ENCODE results near the gene MAGED4B. TPM values are rescaled to one million over a fixed set of nuclear protein-coding genes. Genes with fewer than 3 reads are reported as not detected.
"Not testable (repeated sequence)": the region's sequence is repeated elsewhere in the genome, so short reads cannot be mapped to it uniquely, and the experiment has no call there.

The MAGED4B gene
- total RNA-seq: 19.6 TPM

GRCh38 chrX:52068666-52069640 lies at the start of gene MAGED4B:
Gene MAGED4B, minus strand, starts transcription at chrX:52069183. Its CDS starts 1,011 bp downstream, at chrX:52068172.
- H3K27ac ChIP-seq; H3K36me3 ChIP-seq; H3K4me1 ChIP-seq; DNase-seq (ENCODE audit: extremely low spot score in 2 of 2); intact Hi-C loops (cut with DNase I); H3K9me3 ChIP-seq; H3K27me3 ChIP-seq; H3K4me3 ChIP-seq: not testable (repeated sequence)

GRCh38 chrX:52118262-52118661 lies 49.3 kb upstream of the MAGED4B start:
- TF ChIP-seq POLR2AphosphoS5 (IDR thresholded peaks at IDR 0.05; ENCODE audit: insufficient read depth in 1 of 2, low read depth in 1 of 2) (no peak), CTCF (IDR thresholded peaks at IDR 0.05) (no peak), POLR2A (IDR thresholded peaks at IDR 0.05) (no peak)
- H3K4me1 ChIP-seq: no peaks in the 10 kb centered on the region
- intact Hi-C loops (cut with DNase I): no loop called here
- H3K9me3 ChIP-seq: no peaks in the 10 kb centered on the region
- H3K4me3 ChIP-seq: no peak overlapping the region
- H3K36me3 ChIP-seq: no peaks in the 10 kb centered on the region
- no peak overlapping the region for H3K27ac ChIP-seq
- DNase-seq (ENCODE audit: extremely low spot score in 2 of 2): no peak
- H3K27me3 ChIP-seq: no peaks in the 10 kb centered on the region

- intact Hi-C loops (cut with DNase I): no loop called here
- H3K27ac ChIP-seq: no peak overlapping the region
- no peak for DNase-seq (ENCODE audit: extremely low spot score in 2 of 2)
- H3K27me3 ChIP-seq: no peaks in the 10 kb centered on the region
- no peak overlapping the region for H3K4me3 ChIP-seq
- H3K36me3 ChIP-seq: no peaks in the 10 kb centered on the region
- H3K9me3 ChIP-seq: no peaks in the 10 kb centered on the region
- no peak for TF ChIP-seq CTCF (IDR thresholded peaks at IDR 0.05)
- TF ChIP-seq POLR2AphosphoS5 (IDR thresholded peaks at IDR 0.05; ENCODE audit: insufficient read depth in 1 of 2, low read depth in 1 of 2): no peak
- no peak for TF ChIP-seq POLR2A (IDR thresholded peaks at IDR 0.05)
- no peaks in the 10 kb centered on the region for H3K4me1 ChIP-seq
Observed at GRCh38 chrX:52082578-52082977, 13.6 kb upstream of the MAGED4B start.

GRCh38 chrX:52078131-52078530 lies 9.1 kb upstream of the MAGED4B start:
- no peak for DNase-seq (ENCODE audit: extremely low spot score in 2 of 2)
- TF ChIP-seq POLR2AphosphoS5 (IDR thresholded peaks at IDR 0.05; ENCODE audit: insufficient read depth in 1 of 2, low read depth in 1 of 2): no peak
- no peak for TF ChIP-seq CTCF (IDR thresholded peaks at IDR 0.05)
- TF ChIP-seq POLR2A (IDR thresholded peaks at IDR 0.05): no peak
- H3K4me1 ChIP-seq: no peaks in the 10 kb centered on the region

GRCh38 chrX:52042288-52042687 lies 26.7 kb downstream of the MAGED4B start:
- H3K27ac ChIP-seq; H3K9me3 ChIP-seq; intact Hi-C loops (cut with DNase I); H3K4me1 ChIP-seq; DNase-seq (ENCODE audit: extremely low spot score in 2 of 2); H3K27me3 ChIP-seq; H3K4me3 ChIP-seq; H3K36me3 ChIP-seq: not testable (repeated sequence)

More at GRCh38 chrX:52078131-52078530, 9.1 kb upstream of the MAGED4B start:
- Histone ChIP-seq H3K9me3 (no peaks in the 10 kb centered on the region), H3K27ac (no peak overlapping the region), H3K27me3 (no peaks in the 10 kb centered on the region), H3K4me3 (no peak overlapping the region), H3K36me3 (no peaks in the 10 kb centered on the region)
- intact Hi-C loops (cut with DNase I): no loop called here

- intact Hi-C loops (cut with DNase I): no loop called here
- DNase-seq (ENCODE audit: extremely low spot score in 2 of 2): no peak
- TF ChIP-seq POLR2A (IDR thresholded peaks at IDR 0.05) (no peak), CTCF (IDR thresholded peaks at IDR 0.05) (no peak), POLR2AphosphoS5 (IDR thresholded peaks at IDR 0.05; ENCODE audit: insufficient read depth in 1 of 2, low read depth in 1 of 2) (no peak)
- Histone ChIP-seq H3K27ac (no peak overlapping the region), H3K36me3 (no peaks in the 10 kb centered on the region), H3K4me3 (no peak overlapping the region), H3K27me3 (no peaks in the 10 kb centered on the region), H3K9me3 (no peaks in the 10 kb centered on the region), H3K4me1 (no peaks in the 10 kb centered on the region)
Observed at GRCh38 chrX:52034211-52034610, 34.8 kb downstream of the MAGED4B start.
